K562 (cell line): ENCODE data around the gene VWA7. TPM values are rescaled to one million over a fixed set of nuclear protein-coding genes. Genes with fewer than 3 reads are reported as not detected.
A peak's percentile ranks its signal among the peaks of the same experiment; 100 is the strongest.

ENCODE experiments used
- BCL6 ChIP-seq: fragments of 250-450 bp; sonication (Bioruptor Pico); IDR thresholded peaks from 2 replicates; pipeline ENCODE4 v1.4.0; 2020
- BHLHE40 ChIP-seq: IDR thresholded peaks from 2 replicates; pipeline ENCODE4 v1.6.1; 2011; ENCODE audit warnings: low read length, improper control_type of control experiment
- CTBP1 ChIP-seq: fragments of 450-650 bp; IDR thresholded peaks from 2 replicates; pipeline ENCODE4 v1.6.1; 2016; ENCODE audit warnings: borderline replicate concordance
- CXXC5 ChIP-seq: fragments of 250-450 bp; sonication (Bioruptor Pico); IDR thresholded peaks from 2 replicates; pipeline ENCODE4 v1.8.0; 2022; ENCODE audit warnings: inconsistent platforms, mild to moderate bottlenecking, moderate library complexity
- ETV1 ChIP-seq: fragments of 450-650 bp; conservative IDR thresholded peaks from 2 replicates; pipeline ENCODE4 v1.6.1; 2016; ENCODE audit warnings: missing genetic modification characterization, control low read depth, low read depth, missing compliant biosample characterization
- FOXK2 ChIP-seq, 2 experiments: fragments of 450-650 bp; IDR thresholded peaks in 1 of 2; conservative IDR thresholded peaks in 1 of 2; 2 replicates each; pipeline ENCODE4 v1.6.1; 2016; ENCODE audit warnings: low read depth in 2 of 2, mild to moderate bottlenecking in 1 of 2
- KDM4B ChIP-seq, 2 experiments: fragments of 450-650 bp in 1 of 2; sonication (generic) in 1 of 2; IDR thresholded peaks; 2 replicates each; pipeline ENCODE4 v1.6.1; 2016 to 2017; ENCODE audit warnings: borderline replicate concordance in 2 of 2, antibody characterized with exemption in 1 of 2, low read depth in 1 of 2, mild to moderate bottlenecking in 1 of 2
- KDM5B ChIP-seq: fragments of 200-600 bp; sonication (generic); IDR thresholded peaks from 2 replicates; pipeline ENCODE4 v1.6.1; 2012; ENCODE audit warnings: low read depth, mild to moderate bottlenecking, moderate library complexity, low read length, control low read depth, inconsistent platforms; ENCODE audit not compliant: insufficient replicate concordance
- L3MBTL2 ChIP-seq: fragments of 450-650 bp; IDR thresholded peaks from 2 replicates; pipeline ENCODE4 v1.6.1; 2016; ENCODE audit warnings: mild to moderate bottlenecking, moderate library complexity
- MTA1 ChIP-seq: fragments of 450-650 bp; IDR thresholded peaks from 2 replicates; pipeline ENCODE4 v1.6.1; 2017; ENCODE audit warnings: borderline replicate concordance
- MTF1 ChIP-seq: fragments of 250-450 bp; sonication (Bioruptor Pico); IDR thresholded peaks from 2 replicates; pipeline ENCODE4 v1.9.0; 2021; ENCODE audit warnings: moderate library complexity, mild to moderate bottlenecking, inconsistent platforms, borderline replicate concordance
- MYNN ChIP-seq, 2 experiments: sonication (generic); formaldehyde crosslinking in 1 of 2; IDR thresholded peaks; 2 replicates each; pipeline versions ENCODE4 v1.5.0 to v1.6.1; 2016 to 2020; ENCODE audit warnings: antibody characterized with exemption in 1 of 2, missing genetic modification reagents in 1 of 2
- PHTF2 ChIP-seq: fragments of 250-450 bp; sonication (Bioruptor Pico); IDR thresholded peaks from 2 replicates; pipeline ENCODE4 v1.5.0; 2021; ENCODE audit warnings: mild to moderate bottlenecking
- POLR2AphosphoS5 ChIP-seq: IDR thresholded peaks from 2 replicates; pipeline ENCODE4 v1.6.1; 2011; ENCODE audit warnings: mild to moderate bottlenecking, low read depth, low read length, moderate library complexity; ENCODE audit not compliant: control insufficient read depth, insufficient read depth
- POLR2H ChIP-seq: IDR thresholded peaks from 2 replicates; pipeline ENCODE4 v1.6.1; 2016; ENCODE audit warnings: missing genetic modification characterization, low read depth, mild to moderate bottlenecking, control low read depth, missing compliant biosample characterization, moderate library complexity
- TEAD1 ChIP-seq, 2 experiments: fragments of 450-650 bp in 1 of 2; sonication (generic) in 1 of 2; formaldehyde crosslinking; IDR thresholded peaks; 2 replicates each; pipeline versions ENCODE4 v1.4.0 to v1.8.0; 2020 to 2022; ENCODE audit warnings: mild to moderate bottlenecking in 2 of 2, missing genetic modification reagents in 1 of 2
- ZNF212 ChIP-seq: fragments of 450-650 bp; formaldehyde crosslinking; IDR thresholded peaks from 2 replicates; pipeline ENCODE4 v1.4.0; 2020; ENCODE audit warnings: mild to moderate bottlenecking
- ZNF239 ChIP-seq: fragments of 250-450 bp; sonication (Bioruptor Pico); IDR thresholded peaks from 2 replicates; pipeline ENCODE4 v1.4.0; 2020; ENCODE audit warnings: mild to moderate bottlenecking
- ZNF354B ChIP-seq: fragments of 250-450 bp; sonication (Bioruptor Pico); IDR thresholded peaks from 2 replicates; pipeline ENCODE4 v1.4.0; 2020
- ZNF41 ChIP-seq: fragments of 250-450 bp; sonication (Bioruptor Pico); conservative IDR thresholded peaks from 2 replicates; pipeline ENCODE4 v1.4.0; 2020; ENCODE audit warnings: mild to moderate bottlenecking
- polyA plus RNA-seq, 8 experiments: library from polyadenylated mRNA; depleted of rRNA in 4 of 8; stranded (reverse) in 5 of 8; unstranded in 3 of 8; fragments of >200 nt; fragmentation: Nextera tagmentation in 2 of 8; fragmentation: Illumina TruSeq in 1 of 8; extraction: Ambion mirVana in 2 of 8; extraction: Trizol in 1 of 8; gene quantifications; 2 replicates each; pipeline versions ENCODE4 v1.2.1 to v1.2.3, GENCODE V29; 2011 to 2014; ENCODE audit warnings: inconsistent platforms in 1 of 8, missing spikeins in 1 of 8
- total RNA-seq, 7 experiments: library from RNA; depleted of rRNA in 6 of 7; stranded (reverse); fragments of >200 nt in 6 of 7; fragmentation: Illumina TruSeq in 2 of 7; extraction: Trizol in 2 of 7; gene quantifications; 2 replicates each; pipeline versions ENCODE4 v1.2.1 to v1.2.3, GENCODE V29; 2011 to 2021; ENCODE audit warnings: low replicate concordance in 1 of 7
- TF ChIP-seq, protein P1 (sequence below): fragments of 250-450 bp; sonication (Bioruptor Pico); IDR thresholded peaks from 2 replicates; pipeline ENCODE4 v1.6.1; 2021; ENCODE audit warnings: mild to moderate bottlenecking
- TF ChIP-seq, protein P2 (sequence below): fragments of 250-450 bp; sonication (Bioruptor Pico); IDR thresholded peaks from 2 replicates; pipeline ENCODE4 v1.4.0; 2020; ENCODE audit warnings: mild to moderate bottlenecking, moderate library complexity
- TF ChIP-seq, protein P3 (sequence below): sonication (generic); formaldehyde crosslinking; IDR thresholded peaks from 2 replicates; pipeline ENCODE4 v1.8.1; 2023; ENCODE audit warnings: mild to moderate bottlenecking, missing genetic modification reagents, moderate library complexity

The VWA7 gene
- total and polyA plus RNA-seq, 9 of the 15 experiments (the other 6 are each of a cell fraction or from before 2014, with no cell fraction given), result 0.18 to 2.9 (median 0.95) TPM

DNA sequence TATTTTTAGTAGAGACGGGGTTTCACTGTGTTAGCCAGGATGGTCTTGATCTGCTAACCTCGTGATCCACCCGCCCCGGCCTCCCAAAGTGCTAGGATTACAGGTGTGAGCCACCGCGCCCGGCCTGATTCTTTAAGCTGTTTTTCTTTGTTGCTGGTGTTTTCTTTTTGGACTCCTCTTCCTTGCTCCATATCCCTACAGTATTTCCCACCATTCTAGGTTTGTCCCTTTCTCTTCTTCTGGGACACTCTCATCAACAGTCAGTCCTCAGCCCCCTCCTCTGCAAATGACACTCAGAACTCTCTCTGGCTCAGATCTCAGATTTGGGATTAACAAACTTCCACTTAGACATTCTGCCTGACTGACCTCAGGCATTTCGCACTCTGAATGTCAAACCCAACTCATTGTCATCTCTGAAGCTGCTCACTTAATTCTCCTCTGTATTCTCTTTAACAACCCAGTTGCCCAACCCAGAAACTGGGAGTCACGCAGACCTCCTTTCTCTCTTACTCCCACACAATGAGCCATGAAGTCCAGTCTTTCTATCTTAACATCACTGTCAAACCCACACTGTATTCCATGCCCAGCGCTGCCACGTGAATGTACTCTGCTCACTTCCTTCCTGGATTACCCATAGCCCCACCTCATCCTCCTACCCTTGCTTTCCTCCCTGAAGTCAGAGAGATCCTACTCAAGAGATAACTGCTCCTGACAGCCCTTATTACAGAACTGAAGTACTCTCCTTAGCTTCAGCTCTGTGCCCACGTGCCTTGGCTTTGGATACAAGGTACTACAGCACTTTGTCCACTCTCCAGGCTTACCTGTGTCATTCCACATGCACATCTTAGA is 51.4 kb downstream of the VWA7 start (continued):
- peak; percentile 76 for TF ChIP-seq BHLHE40
- peak; percentile 10; the same call in 1 of the 2 replicates for TF ChIP-seq ZNF41 (CRISPR knock-in tag)
- TF ChIP-seq FOXK2 (conservative IDR thresholded peaks at IDR 0.05 in 1 of 2, IDR thresholded peaks at IDR 0.05 in 1 of 2; ENCODE audit: low read depth in 2 of 2), result peak; percentile 21 to 55; a peak in 3 of 4 replicates
- peak; percentile 50 for TF ChIP-seq KDM5B
- peak; percentile 3; the same call in 1 of the 2 replicates for TF ChIP-seq PHTF2
- peak; percentile 73; the same call in 1 of the 2 replicates for TF ChIP-seq ZNF212 (CRISPR knock-in tag)
- TF ChIP-seq MTA1, result peak; percentile 42; the same call in 1 of the 2 replicates
- TF ChIP-seq, protein P1, sequence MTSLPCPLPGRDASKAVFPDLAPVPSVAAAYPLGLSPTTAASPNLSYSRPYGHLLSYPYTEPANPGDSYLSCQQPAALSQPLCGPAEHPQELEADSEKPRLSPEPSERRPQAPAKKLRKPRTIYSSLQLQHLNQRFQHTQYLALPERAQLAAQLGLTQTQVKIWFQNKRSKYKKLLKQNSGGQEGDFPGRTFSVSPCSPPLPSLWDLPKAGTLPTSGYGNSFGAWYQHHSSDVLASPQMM (CRISPR knock-in tag), result peak; percentile 63; the same call in 1 of the 2 replicates
- TF ChIP-seq ZNF354B, result peak; percentile 67; the same call in 1 of the 2 replicates
- TF ChIP-seq POLR2H, result no peak
- peak; percentile 68 for TF ChIP-seq CTBP1
- TF ChIP-seq MTF1, result 0 out of 2 replicates have a peak, but pooled peaks have one; percentile 7
- peak in 1 of 2 experiments; percentile 84; a peak in 2 of 4 replicates for TF ChIP-seq TEAD1 (CRISPR knock-in tag; IDR thresholded peaks at IDR 0.05)
- TF ChIP-seq BCL6 (CRISPR knock-in tag), result peak; percentile 80; the same call in 1 of the 2 replicates
- TF ChIP-seq, protein P2, sequence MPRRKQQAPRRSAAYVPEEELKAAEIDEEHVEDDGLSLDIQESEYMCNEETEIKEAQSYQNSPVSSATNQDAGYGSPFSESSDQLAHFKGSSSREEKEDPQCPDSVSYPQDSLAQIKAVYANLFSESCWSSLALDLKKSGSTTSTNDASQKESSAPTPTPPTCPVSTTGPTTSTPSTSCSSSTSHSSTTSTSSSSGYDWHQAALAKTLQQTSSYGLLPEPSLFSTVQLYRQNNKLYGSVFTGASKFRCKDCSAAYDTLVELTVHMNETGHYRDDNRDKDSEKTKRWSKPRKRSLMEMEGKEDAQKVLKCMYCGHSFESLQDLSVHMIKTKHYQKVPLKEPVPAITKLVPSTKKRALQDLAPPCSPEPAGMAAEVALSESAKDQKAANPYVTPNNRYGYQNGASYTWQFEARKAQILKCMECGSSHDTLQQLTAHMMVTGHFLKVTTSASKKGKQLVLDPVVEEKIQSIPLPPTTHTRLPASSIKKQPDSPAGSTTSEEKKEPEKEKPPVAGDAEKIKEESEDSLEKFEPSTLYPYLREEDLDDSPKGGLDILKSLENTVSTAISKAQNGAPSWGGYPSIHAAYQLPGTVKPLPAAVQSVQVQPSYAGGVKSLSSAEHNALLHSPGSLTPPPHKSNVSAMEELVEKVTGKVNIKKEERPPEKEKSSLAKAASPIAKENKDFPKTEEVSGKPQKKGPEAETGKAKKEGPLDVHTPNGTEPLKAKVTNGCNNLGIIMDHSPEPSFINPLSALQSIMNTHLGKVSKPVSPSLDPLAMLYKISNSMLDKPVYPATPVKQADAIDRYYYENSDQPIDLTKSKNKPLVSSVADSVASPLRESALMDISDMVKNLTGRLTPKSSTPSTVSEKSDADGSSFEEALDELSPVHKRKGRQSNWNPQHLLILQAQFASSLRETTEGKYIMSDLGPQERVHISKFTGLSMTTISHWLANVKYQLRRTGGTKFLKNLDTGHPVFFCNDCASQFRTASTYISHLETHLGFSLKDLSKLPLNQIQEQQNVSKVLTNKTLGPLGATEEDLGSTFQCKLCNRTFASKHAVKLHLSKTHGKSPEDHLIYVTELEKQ (CRISPR knock-in tag), result no peak
- peak; percentile 82 for TF ChIP-seq L3MBTL2
- TF ChIP-seq CXXC5 (CRISPR knock-in tag), result peak; percentile 77
- TF ChIP-seq KDM4B (IDR thresholded peaks at IDR 0.05; ENCODE audit: borderline replicate concordance in 2 of 2, low read depth in 1 of 2), result no peak
- peak; percentile 67 for TF ChIP-seq ZNF239 (CRISPR knock-in tag)
- TF ChIP-seq POLR2AphosphoS5, result peak; percentile 28; the same call in 1 of the 2 replicates
- TF ChIP-seq MYNN (IDR thresholded peaks at IDR 0.05), result peak; percentile 83
- no peak for TF ChIP-seq MYNN (CRISPR knock-in tag; IDR thresholded peaks at IDR 0.05)
- TF ChIP-seq, protein P3, sequence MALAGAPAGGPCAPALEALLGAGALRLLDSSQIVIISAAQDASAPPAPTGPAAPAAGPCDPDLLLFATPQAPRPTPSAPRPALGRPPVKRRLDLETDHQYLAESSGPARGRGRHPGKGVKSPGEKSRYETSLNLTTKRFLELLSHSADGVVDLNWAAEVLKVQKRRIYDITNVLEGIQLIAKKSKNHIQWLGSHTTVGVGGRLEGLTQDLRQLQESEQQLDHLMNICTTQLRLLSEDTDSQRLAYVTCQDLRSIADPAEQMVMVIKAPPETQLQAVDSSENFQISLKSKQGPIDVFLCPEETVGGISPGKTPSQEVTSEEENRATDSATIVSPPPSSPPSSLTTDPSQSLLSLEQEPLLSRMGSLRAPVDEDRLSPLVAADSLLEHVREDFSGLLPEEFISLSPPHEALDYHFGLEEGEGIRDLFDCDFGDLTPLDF (CRISPR knock-in tag), result no peak
- TF ChIP-seq ETV1, result peak; percentile 97
